Stimulated activated CD4-positive, alpha-beta T cell treated with anti-CD3 and anti-CD28 coated beads, Interleukin-4, amount 100 ng/mL, for 48 hours (primary cell): Measurements from ENCODE around the gene LSM8.
A peak's percentile ranks its signal among the peaks of the same experiment; 100 is the strongest.
"Not testable (repeated sequence)": the region's sequence is repeated elsewhere in the genome, so short reads cannot be mapped to it uniquely, and the experiment has no call there.

ENCODE experiments used
- DNase-seq, 2 donors: peaks; one replicate each; pipeline ENCODE4 v3.0.0-alpha.2; 2020; ENCODE audit warnings: low read depth in 2 of 2

The LSM8 gene

DNA sequence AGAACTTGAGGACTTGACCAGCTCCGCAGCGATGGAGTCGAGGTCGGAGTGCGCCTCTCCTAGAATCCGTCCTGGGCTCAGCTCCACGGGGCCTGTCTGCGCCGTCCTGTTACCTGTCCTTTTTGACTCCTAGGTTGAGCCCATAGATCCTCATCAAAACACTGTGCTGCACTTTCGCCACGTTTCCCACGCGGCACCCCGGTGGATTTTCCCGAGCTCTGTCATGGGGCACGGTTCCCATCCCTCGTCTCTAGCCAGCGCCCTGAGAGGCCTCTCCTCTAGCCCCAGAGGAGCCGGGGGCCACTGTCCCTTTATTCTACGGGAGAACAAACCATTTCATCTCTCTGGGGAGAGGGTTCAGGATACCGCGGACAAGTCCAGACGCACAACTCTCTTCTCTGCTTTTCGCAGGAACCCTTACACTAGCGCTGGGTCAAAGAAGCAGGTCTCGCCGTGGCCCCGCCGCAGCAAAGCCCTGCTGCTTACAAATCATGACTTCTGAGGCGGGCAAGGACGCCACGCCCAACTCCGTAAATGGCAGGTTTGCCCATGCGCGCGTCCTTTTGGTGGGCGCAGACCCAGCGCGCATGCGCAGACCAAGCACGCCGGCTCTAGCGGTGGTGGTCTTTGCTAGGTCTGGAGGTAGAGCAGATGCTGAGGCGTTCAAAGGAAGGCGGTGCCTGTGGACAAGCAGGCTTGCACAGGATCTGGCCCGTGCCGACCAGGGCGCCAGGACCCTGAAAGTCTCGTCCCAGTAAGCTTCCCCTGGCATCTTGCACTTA is 30.3 kb downstream of the LSM8 start:
- peak; percentile 42 to 48 for DNase-seq

DNA sequence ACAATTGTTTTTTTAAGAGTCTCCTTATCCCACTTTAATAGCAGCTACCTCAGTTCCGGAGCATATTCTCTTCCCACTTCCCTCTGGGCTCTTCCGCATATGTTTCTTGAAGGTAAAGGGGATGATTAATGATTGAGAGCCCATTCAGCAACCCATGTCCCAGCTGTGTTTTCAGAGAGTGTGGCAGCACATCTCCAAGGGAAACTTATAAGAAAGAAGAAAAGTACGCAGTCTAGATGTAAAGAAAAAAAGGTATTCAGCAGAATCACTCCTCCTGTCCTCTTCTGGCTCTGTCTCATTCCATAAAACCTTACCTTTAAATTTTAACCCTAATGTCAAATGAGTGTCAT is 30.8 kb downstream of the LSM8 start:
- no peak for DNase-seq

DNA sequence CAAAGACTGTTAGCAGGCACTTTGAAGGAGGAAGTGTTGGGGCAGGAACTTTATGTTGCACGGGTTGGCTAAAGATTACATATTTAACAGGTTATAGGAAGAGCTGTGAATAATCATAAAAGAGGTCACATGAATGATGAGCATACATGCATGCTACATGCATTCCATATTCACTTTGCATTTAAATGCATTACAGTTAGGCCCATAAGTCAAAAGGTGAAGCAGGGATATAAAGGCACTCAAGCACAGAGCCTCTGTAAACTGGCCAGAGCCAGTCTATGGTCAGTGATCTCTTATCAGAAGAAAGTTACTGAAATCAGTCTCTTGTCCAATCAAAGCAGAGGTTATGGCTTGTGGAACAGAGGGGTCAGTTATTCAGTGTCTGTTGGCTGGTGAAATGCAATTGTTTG is 33.3 kb downstream of the LSM8 start:
- no peak for DNase-seq

DNA sequence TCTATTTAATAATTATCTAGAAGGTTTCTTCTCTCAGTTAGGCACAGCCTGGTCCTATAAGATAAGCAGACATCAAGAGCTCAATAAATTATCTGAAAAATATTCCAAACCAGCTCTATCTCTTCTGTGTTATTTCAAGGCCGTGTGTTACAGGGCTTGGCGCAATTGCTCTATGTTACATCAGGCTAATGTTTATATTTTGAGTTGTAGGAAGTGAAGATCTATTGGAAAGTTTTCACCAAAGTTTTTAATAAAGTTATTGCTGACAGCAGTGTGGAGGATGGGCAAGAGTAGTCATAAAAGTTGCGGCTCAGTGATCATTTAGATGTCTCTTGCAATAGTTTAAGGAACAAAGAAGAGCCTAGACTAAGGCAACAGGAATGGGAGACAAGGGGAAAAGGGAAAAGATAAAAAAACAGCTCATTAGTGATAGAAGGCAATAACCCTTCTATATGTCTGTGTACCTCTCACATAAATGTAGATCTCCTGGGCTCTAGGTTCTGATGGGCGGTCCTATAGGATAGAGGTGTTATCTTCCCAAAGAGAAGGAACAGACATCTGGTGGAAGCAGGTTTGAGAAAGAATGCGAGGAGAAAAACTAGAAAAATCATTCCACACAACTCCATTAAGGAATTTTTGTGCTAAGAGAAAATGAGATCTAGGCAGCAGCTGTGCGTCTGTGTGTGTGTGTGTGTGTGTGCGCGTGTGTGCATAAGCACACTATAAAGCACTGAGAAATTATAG is 34.6 kb downstream of the LSM8 start:
- DNase-seq, result no peak

DNA sequence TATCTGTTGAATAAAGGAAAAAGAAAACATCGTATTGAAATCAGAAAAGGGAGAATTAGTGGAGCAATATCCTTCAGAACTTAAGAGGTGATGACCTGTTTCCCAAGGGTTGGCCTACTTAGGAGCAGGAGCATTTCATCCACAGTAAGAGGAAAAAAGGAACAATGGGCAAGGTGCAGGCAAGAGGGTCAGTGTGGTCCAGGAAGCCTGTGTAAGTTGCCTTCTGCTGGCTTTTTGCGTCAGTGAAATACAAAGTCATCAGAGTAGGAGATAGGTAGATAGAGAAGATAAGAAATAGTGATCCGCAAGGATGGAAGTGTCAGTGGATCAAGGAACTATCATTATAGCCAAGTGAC is 35.2 kb downstream of the LSM8 start:
- no peak for DNase-seq

DNA sequence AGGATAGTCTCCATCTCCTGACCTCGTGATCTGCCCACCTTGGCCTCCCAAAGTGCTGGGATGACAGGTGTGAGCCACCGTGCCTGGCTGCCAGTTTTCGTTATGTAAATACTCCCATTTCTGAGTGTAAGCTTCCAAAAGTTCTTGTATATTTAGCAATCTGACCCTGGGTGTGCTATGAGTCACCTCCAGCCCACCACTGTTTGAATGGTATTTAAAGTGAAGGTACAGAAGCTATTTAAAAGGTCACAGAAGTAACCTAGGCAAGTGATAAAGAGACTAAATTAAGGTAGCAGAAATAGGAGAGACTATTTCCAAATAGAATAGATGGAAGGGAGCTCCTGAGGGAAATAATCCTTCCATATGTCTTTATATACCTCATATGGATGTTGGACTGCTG is 36.6 kb downstream of the LSM8 start:
- DNase-seq, result no peak

DNA sequence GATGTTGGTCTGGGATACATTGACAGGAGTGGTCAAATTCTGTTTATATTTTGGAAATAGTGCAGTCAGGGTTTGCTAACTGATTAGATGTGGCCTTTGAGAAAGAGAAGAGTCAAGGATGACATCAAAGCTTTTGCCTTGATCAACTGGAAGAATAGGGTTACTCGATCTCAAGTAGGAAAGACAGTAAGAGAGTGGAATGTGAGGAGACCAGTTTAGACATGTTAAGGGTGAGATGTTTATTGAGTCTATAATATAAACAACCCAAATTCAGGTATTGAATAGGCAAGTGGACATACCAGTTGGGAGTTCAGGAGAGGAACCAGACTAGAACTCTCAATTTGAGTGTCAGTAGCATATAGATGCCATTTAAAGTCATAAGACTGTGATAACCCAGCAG is 38.6 kb downstream of the LSM8 start:
- no peak for DNase-seq

DNA sequence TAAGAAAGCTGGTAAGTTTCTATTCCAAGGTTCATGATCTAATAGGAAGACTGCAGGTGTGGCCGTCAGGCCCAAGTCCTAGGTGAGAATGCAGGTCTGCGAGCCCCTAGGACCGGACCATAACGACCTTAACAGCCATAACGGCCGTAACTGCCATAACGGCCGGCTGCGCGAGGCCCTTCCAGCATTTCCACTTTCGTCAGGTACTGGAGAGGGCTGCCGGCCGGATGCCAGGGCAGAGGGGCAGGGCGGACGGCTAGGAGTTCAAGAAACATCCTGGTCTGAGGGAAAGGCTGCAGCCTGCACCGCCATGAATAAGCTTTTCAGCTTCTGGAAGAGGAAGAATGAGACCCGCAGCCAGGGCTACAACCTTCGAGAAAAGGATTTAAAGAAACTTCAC is 40.6 kb downstream of the LSM8 start, which contains the start of gene ANKRD7:
Gene ANKRD7 (plus strand): TSS at position 184 of the 400 bp plus-strand sequence. CDS start 127 bp downstream, at position 311.
- DNase-seq, result no peak

DNA sequence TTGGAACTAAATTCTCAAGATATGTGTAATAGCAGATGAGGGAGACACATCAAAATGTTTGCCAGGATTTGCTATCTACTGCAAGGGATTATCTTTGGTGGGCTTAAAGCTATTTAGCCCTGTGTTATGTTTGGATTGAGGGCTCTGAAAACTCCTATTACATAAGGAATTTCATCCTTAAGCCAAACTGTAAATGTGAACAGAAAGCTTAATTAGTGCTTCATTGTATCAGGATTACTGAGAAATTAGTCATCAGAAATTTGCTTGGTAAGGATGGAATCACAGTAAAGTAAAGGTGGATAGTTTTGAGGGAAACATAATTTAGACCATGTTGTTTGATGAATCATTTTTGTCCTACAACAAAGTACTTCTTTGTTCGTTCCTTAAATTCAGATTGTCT is 48.9 kb downstream of the LSM8 start:
- no peak for DNase-seq

DNA sequence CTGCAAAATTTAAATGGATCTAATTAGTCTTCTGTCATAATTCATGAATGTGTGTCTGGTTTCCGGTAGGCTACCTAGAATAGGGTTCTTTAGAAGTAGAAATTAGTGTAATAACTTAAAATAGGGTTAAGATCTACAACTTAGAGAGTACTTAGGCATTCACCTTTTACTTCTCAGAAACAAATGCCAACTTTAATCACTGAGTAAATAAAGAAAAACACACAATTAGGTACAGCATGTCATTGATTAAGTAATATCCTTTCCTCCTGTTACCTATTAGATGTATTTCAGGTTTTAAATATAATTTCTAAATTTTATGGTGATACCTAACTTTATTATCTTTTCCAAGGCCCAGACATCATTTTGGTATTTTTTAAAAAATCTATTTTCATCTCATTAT is 49.8 kb downstream of the LSM8 start:
- no peak for DNase-seq

DNA sequence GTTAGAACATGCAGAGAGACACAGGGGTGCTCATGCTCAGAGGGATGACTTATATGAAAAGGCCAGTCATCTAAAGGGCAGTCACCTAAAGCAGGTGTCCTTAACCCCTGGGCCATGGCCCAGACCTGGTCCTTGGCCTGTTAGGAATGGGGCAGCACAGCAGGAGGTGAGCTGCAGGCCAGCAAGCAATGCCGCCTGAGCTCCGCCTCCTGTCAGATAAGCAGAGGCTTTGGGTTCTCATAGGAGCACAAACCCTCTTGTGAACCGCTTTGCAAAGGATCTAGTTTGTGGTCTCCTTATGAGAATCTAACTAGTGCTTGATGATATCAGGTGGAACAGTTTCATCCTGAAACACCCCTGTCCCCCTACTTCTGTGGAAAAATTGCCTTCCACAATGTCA is 55.0 kb downstream of the LSM8 start:
- no peak for DNase-seq

DNA sequence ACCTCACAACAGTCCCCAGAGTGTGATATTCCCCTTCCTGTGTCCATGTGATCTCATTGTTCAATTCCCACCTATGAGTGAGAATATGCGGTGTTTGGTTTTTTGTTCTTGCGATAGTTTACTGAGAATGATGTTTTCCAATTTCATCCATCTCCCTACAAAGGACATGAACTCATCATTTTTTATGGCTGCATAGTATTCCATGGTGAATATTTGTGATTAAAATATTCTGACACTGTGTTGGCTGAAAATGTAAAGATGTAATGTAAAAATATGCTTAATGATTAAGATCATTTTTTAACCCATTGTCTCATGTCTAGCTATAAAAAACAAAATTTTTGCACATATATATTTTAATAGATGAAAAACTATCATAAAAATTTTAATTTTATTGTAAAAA is 56.4 kb downstream of the LSM8 start:
- not testable (repeated sequence) for DNase-seq
